Neural cell (in vitro differentiated cells): Measurements from ENCODE around the gene PEA15. TPM values are rescaled to one million over a fixed set of nuclear protein-coding genes. Genes with fewer than 3 reads are reported as not detected.

Source experiments
- H2AFZ ChIP-seq: fragments of 200-600, 300-800 bp; sonication (generic), shearing (Covaris generic); 2 replicates; pipeline ENCODE4 v1.6.0; 2014; ENCODE audit warnings: low read depth, mild to moderate bottlenecking, antibody characterized with exemption, low read length, moderate library complexity
- H3F3A ChIP-seq: fragments of 200-600 bp; shearing (Covaris generic); 2 replicates; pipeline ENCODE4 v1.6.1; 2016; ENCODE audit warnings: mild to moderate bottlenecking, moderate library complexity, mixed read lengths, antibody characterized with exemption, low read length; ENCODE audit not compliant: insufficient read depth, poor library complexity, severe bottlenecking
- H3K27ac ChIP-seq: fragments of 200-600, 300-800 bp; sonication (generic), shearing (Covaris generic); 2 replicates; pipeline ENCODE4 v1.5.1; 2014; ENCODE audit warnings: mild to moderate bottlenecking, low read length, moderate library complexity
- H3K27me3 ChIP-seq: fragments of 300-800, 200-600 bp; sonication (generic), shearing (Covaris generic); 2 replicates; pipeline ENCODE4 v1.6.0; 2014; ENCODE audit warnings: mild to moderate bottlenecking, low read depth, low read length, moderate library complexity; ENCODE audit not compliant: insufficient read depth
- H3K36me3 ChIP-seq: fragments of 300-800, 200-600 bp; sonication (generic), shearing (Covaris generic); 2 replicates; pipeline ENCODE4 v1.5.1; 2014; ENCODE audit warnings: mild to moderate bottlenecking, antibody characterized with exemption, low read length, moderate library complexity; ENCODE audit not compliant: insufficient read depth
- H3K4me2 ChIP-seq: fragments of 300-800, 200-600 bp; sonication (generic), shearing (Covaris generic); 2 replicates; pipeline ENCODE4 v1.6.0; 2014; ENCODE audit warnings: mild to moderate bottlenecking, low read length
- H3K4me3 ChIP-seq: fragments of 300-800, 200-600 bp; sonication (generic), shearing (Covaris generic); 2 replicates; pipeline ENCODE4 v1.5.1; 2014; ENCODE audit warnings: mild to moderate bottlenecking, low read length, moderate library complexity
- H3K79me2 ChIP-seq: fragments of 200-600 bp; shearing (Covaris generic); replicated peaks from 2 replicates; pipeline ENCODE4 v1.6.0; 2014; ENCODE audit warnings: mild to moderate bottlenecking, low read length, moderate library complexity; ENCODE audit not compliant: insufficient read depth
- H3K9ac ChIP-seq: fragments of 300-800, 200-600 bp; sonication (generic), shearing (Covaris generic); 2 replicates; pipeline ENCODE4 v1.6.1; 2016; ENCODE audit warnings: mild to moderate bottlenecking, low read length, mixed read lengths
- H3K9me2 ChIP-seq: fragments of 200-600 bp; shearing (Covaris generic); 2 replicates; pipeline ENCODE4 v1.6.1; 2016; ENCODE audit warnings: mild to moderate bottlenecking, low read length, mixed read lengths; ENCODE audit not compliant: insufficient read depth
- H3K9me3 ChIP-seq: fragments of 200-600, 300-800 bp; sonication (generic), shearing (Covaris generic); 2 replicates; pipeline ENCODE4 v1.6.1; 2016; ENCODE audit warnings: mild to moderate bottlenecking, mixed run types, low read length, moderate library complexity, mixed read lengths
- H4K20me1 ChIP-seq: fragments of 200-600 bp; shearing (Covaris generic); 2 replicates; pipeline ENCODE4 v1.6.1; 2016; ENCODE audit warnings: mild to moderate bottlenecking, mixed run types; ENCODE audit not compliant: insufficient read depth
- CTCF ChIP-seq: fragments of 450-650 bp; IDR thresholded peaks from 2 replicates; pipeline ENCODE4 v1.5.1; 2014; ENCODE audit warnings: antibody characterized with exemption, mild to moderate bottlenecking, moderate library complexity; ENCODE audit not compliant: poor library complexity, severe bottlenecking
- EP300 ChIP-seq: fragments of 450-650 bp; conservative IDR thresholded peaks from 2 replicates; pipeline ENCODE4 v1.6.1; 2014; ENCODE audit warnings: antibody characterized with exemption, mild to moderate bottlenecking, moderate library complexity; ENCODE audit not compliant: poor library complexity, severe bottlenecking
- EZH2 ChIP-seq: fragments of 200-600, 300-800 bp; shearing (Covaris generic), sonication (generic); IDR thresholded peaks from 2 replicates; pipeline ENCODE4 v1.6.1; 2014; ENCODE audit warnings: antibody characterized with exemption, low read length, borderline replicate concordance, mild to moderate bottlenecking; ENCODE audit not compliant: insufficient read depth, poor library complexity, severe bottlenecking
- MXI1 ChIP-seq: fragments of 450-650 bp; conservative IDR thresholded peaks from 2 replicates; pipeline ENCODE4 v1.6.1; 2014; ENCODE audit warnings: antibody characterized with exemption, mild to moderate bottlenecking; ENCODE audit not compliant: poor library complexity, severe bottlenecking
- POLR2AphosphoS5 ChIP-seq: IDR thresholded peaks from 2 replicates; pipeline ENCODE4 v1.6.1; 2012
- RAD21 ChIP-seq: fragments of 450-650 bp; conservative IDR thresholded peaks from 2 replicates; pipeline ENCODE4 v1.6.1; 2014; ENCODE audit warnings: antibody characterized with exemption, mild to moderate bottlenecking, moderate library complexity
- REST ChIP-seq: IDR thresholded peaks from 2 replicates; pipeline ENCODE4 v1.6.1; 2012; ENCODE audit warnings: borderline replicate concordance
- SMC3 ChIP-seq: fragments of 450-650 bp; conservative IDR thresholded peaks from 2 replicates; pipeline ENCODE4 v1.6.1; 2014; ENCODE audit warnings: antibody characterized with exemption, mild to moderate bottlenecking, moderate library complexity; ENCODE audit not compliant: poor library complexity
- TAF1 ChIP-seq: IDR thresholded peaks from 2 replicates; pipeline ENCODE4 v1.6.1; 2012; ENCODE audit warnings: low read depth
- polyA plus RNA-seq: library from polyadenylated mRNA; depleted of rRNA; stranded (reverse); fragments of >200 nt; gene quantifications from 2 replicates; pipeline ENCODE4 v1.2.3, GENCODE V29; 2014

Gene PEA15
- polyA plus RNA-seq, 1 donor from 2014 or later = 46.4 TPM

- TF ChIP-seq RAD21 = no peak
- no peak for TF ChIP-seq TAF1
- TF ChIP-seq EP300 = no peak
- no peak for TF ChIP-seq REST
- TF ChIP-seq EZH2 = no peak
- TF ChIP-seq MXI1 = no peak
- no peak for TF ChIP-seq SMC3
- TF ChIP-seq POLR2AphosphoS5 = no peak
- H3K4me2 ChIP-seq = no peak overlapping the region
- H3K9ac ChIP-seq = no peak overlapping the region
- H2AFZ ChIP-seq = no peak overlapping the region
- no peak overlapping the region for H3K4me3 ChIP-seq
- no peak overlapping the region for H3K27ac ChIP-seq
- H3F3A ChIP-seq = no peaks in the 10 kb centered on the region
- no peaks in the 10 kb centered on the region for H4K20me1 ChIP-seq
- H3K36me3 ChIP-seq = no peaks in the 10 kb centered on the region
- H3K27me3 ChIP-seq = no peaks in the 10 kb centered on the region
- H3K79me2 ChIP-seq = no peaks in the 10 kb centered on the region
- H3K9me2 ChIP-seq = no peaks in the 10 kb centered on the region
- H3K9me3 ChIP-seq = no peaks in the 10 kb centered on the region
Observed at GRCh38 chr1:160167580-160167979, 37.6 kb upstream of the PEA15 start.

DNA sequence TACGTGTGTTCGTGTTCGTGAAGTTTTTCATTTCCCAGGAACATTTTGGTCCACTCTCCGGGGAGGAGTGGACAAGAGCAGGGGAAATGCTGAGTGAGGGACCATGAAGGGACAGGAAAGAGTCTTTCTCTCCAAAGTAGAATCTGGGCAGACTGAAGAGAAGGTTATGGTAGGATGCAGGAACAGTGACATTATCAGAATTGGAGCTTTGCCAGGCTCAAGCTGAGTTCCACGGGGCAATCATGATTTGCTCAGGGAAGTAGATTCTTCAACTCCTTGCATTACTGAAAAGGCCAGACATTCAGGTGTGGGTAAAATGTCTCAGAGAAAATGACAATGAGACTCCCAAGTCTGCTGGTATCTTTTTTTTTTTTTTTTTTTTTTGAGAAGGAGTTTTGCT is 37.2 kb upstream of the PEA15 start:
- no peaks in the 10 kb centered on the region for H3K79me2 ChIP-seq
- H3F3A ChIP-seq = no peaks in the 10 kb centered on the region
- no peak overlapping the region for H3K9ac ChIP-seq
- no peaks in the 10 kb centered on the region for H3K27me3 ChIP-seq
- H3K4me3 ChIP-seq = no peak overlapping the region
- no peaks in the 10 kb centered on the region for H3K9me2 ChIP-seq
- no peaks in the 10 kb centered on the region for H3K36me3 ChIP-seq
- H3K9me3 ChIP-seq = no peaks in the 10 kb centered on the region
- TF ChIP-seq MXI1 = no peak
- TF ChIP-seq EP300 = no peak
- TF ChIP-seq SMC3 = no peak
- TF ChIP-seq TAF1 = no peak
- TF ChIP-seq POLR2AphosphoS5 = no peak
- TF ChIP-seq CTCF = no peak
- TF ChIP-seq REST = no peak
- no peak for TF ChIP-seq RAD21
- no peak for TF ChIP-seq EZH2
- no peak overlapping the region for H2AFZ ChIP-seq
- H3K4me2 ChIP-seq = no peak overlapping the region
- H3K27ac ChIP-seq = no peak overlapping the region
- no peaks in the 10 kb centered on the region for H4K20me1 ChIP-seq
